ENCODE results near the gene TMPRSS7.
"Not testable (repeated sequence)": the region's sequence is repeated elsewhere in the genome, so short reads cannot be mapped to it uniquely, and the experiment has no call there.

TMPRSS7 gene

DNA sequence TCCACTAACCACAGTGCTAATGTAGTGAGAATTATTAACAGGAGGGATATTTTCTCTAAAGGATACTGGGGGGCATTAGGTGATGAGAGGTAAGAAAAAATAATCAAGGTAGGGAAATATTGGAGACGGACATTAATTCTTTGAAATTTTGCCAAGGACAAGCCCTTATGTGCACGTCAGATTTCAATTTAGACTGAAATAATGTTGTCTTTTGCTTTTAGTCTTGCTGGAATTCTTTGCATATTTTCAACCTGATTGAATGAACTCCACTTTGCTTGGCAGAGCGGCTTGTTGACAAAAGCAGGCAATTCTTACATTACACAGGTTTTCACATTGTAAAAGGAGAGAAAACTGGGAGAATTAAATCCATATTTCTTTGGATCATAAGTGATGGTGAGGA, 26.6 kb downstream of the TMPRSS7 start:
- no peak for DNase-seq (ENCODE audit: low spot score)

DNA sequence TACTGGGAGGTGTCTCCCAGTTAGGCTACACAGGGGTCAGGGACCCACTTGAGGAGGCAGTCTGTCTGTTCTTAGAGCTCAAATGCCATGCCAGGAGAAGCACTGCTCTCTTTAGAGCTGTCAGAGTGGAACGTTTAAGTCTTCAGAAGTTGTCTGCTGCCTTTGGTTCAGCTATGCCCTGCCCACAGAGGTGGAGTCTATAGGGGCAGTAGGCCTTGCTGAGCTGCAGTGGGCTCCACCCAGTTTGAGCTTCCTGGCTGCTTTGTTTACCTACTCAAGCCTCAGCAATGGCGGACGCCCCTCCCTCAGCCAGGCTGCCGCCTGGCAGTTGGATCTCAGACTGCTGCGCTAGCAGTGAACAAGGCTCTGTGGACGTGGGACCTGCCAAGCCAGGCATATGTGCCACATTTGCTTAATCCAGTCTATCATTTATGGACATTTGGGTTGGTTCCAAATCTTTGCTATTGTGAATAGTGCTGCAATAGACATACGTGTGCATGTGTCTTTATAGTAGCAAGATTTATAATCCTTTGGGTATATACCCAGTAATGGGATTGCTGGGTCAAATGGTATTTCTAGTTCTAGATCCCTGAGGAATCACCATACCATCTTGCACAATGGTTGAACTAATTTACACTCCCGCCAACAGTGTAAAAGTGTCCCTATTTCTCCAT, 38.0 kb downstream of the TMPRSS7 start:
- DNase-seq (ENCODE audit: low spot score), result not testable (repeated sequence)

DNA sequence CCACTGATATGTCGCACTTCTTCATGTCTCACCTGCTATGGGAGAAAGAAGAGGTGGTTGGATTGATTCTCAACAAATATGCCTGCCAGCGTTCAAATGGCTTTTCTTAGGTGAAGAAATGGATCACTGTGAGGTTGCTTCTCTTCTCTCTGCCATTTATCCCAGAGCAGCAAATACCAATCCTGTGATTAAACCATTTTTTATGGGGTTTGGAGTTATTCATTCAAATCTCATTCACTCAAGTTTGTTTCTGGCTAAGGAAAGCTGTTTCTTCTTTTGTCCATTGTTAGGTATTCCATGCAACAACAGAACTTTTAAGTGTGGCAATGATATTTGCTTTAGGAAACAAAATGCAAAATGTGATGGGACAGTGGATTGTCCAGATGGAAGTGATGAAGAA, 39.5 kb downstream of the TMPRSS7 start:
- DNase-seq (ENCODE audit: low spot score), result no peak

DNA sequence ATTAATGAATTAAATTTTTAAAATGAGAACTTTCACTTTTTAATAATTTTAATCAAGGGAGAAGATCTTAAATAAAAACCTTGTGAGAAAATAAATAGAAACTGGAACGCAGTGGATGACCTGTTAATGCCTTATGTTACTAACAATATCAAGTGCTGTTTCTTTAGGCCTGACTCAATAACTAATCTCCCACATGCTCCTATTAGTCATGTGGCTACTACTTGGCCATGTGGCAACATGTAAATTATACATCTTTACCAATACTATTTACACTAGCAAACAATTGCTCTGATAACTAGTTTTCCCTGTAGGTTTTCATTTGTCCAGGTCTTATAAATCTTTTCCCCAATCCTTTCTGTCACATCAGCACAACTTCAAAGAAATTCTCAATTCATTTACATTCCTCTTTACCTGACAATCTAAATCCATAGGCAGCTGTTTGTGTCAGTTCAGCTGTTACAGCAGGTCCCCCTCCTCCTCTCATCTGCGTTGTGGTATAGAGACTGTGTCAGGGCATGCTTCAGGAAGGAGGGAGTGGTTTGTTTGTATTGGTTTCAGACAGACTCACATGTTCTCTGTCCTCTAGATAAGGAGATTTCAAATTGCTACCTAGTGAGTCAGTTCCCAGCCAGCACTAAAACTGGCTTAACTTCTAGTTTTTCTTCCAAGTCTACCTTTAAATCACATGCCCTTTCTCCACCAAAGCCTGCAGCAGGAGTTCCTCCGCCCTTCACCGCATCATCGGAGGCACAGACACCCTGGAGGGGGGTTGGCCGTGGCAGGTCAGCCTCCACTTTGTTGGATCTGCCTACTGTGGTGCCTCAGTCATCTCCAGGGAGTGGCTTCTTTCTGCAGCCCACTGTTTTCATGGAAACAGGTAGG, 40.3 kb downstream of the TMPRSS7 start:
- peak; percentile 59 for DNase-seq (ENCODE audit: low spot score)

DNA sequence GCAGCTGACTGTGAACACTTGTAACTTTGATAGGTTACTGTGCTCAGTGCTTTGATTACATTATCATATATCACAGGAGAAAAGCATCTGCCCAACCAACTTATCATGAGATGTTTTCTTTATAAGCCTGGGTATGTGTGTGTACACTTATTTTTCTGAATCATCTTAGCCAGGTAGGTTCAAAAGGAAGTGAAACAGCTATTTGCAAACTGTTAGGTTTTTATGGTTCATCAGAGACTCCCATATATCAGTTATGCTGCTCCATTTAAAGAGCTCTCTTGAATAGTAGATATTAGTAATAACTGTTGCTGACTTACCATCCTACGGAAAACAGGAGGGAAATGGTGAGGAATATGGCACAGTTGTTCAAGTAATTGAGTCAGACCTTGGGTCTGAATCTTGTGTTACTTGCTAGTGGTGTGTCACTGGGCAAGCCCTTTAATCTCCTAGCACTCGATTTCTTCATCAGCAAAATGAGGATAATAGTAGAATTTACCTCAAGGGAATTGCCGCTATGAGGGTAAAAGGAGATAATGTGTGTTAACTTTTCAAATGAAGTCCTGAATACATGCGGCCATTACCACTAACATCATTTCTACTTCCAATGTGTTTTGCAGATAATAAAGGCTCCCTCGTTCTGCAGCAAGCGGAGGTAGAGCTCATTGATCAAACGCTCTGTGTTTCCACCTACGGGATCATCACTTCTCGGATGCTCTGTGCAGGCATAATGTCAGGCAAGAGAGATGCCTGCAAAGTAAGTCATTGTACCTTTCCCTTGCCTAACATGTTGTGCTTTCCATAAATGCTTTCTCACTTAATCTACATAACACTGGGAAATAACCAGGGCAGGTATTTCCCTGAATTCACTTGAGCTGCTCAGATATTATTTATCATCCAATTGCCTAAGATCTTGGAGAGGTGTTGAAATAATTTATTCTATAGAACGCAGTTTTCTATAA, 43.9 kb downstream of the TMPRSS7 start:
- no peak for DNase-seq (ENCODE audit: low spot score)

DNA sequence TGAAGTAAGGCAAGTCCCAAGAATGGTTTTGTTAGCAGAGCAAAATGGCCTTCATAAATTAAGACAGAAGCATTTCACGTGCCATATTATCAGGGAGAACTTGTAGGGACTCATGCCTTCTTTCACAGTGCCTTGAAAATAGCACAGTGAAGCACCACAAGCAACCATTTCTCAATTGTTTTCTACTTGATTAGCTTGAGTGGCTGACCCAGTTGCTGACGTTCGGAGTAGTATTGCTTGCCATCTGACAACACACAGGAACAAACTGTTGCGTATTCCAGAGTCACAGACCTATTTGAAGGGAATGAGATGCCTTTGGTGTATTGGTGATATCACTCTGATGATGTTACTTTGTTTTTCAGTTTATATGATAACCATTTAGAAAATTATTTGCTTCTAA, 48.7 kb downstream of the TMPRSS7 start:
- no peak for DNase-seq (ENCODE audit: low spot score)

DNA sequence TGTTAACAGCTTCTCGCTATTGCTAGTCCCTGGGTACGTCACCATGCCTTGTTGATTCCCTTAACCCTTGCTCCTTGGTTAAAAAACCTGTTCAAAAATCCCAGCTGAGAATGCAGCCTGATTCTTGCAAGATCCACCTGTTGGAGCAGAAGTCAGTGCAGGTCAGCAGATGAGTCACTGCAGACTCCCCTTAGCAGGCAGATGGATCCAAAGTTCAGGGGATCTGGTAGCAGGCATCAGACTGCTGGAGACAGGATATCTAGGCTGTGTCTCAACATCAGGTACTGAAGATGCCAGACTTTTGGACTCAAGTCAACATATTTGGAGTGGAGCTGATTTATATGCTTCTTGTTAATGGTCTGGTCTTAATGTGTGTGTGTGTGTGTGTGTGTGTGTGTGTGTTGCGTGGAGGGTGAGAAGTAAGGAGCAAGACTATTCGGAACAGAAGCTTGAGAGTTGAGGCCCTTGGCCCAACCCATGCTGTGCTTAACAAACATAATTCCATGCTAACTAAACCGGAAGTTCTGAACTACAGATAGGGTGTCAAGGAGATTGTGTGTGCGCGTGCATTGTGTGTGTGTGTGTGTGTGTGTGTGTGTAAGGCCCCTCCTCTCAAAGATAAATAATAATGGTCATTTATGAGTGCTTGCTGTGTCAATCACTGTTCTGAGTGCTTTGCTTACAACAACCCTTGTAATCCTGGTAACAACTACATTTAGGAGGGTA, 50.6 kb downstream of the TMPRSS7 start:
- DNase-seq (ENCODE audit: low spot score), result no peak

DNA sequence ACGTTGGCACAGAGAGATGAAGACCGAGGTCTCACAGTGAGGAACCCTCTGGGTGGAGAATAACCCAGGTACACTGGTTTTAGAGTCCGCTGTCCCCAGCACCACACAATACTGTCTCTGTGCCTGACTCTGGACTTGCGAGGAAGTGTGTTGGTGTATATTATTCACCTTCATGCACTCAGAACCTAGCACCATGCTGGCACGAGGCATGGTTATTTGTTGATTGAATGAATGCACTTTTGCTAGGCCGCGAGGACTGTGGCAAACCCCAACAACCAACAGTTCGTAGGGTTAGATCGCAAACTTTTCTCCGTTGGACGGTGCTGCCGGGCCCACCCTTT, 51.2 kb downstream of the TMPRSS7 start:
- DNase-seq (ENCODE audit: low spot score), result no peak

DNA sequence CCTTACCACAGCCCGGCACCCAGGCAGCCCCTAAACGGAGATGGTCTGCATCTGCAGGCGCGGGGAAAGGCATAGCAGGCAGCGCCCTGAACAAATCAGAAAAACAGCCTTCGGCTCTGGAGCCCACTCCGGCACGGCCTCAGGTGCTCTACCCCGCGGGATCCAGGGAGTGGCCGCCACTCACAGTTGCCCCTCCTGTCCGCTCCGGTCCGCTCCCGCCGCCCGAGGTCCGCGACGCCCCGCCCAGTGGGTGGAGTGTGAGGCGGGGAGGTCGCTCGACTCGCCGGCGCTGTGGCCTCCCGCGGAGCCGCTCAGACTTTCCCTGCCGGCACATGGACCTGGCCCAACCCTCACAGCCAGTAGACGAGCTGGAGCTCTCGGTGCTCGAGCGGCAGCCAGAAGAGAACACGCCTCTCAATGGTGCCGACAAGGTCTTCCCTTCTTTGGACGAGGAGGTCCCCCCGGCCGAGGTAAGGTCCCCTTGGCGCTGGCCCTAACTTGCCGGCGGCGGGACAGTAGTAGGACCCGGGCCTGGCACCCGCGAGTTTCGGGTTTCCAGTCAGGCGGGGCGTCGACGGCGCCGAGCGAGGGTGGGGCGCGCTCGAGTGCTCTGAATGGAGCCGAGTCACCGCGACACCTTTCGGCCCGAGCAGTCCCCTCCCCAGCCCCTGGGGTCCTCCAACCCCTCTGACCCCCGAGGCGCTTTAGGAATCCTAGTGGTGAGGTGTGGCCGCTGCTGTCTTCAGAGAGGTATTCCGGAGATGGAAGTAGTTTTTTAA, 51.7 kb downstream of the TMPRSS7 start, which contains the start of gene C3orf52:
Gene C3orf52 (plus strand): TSS at position 314 of the 779 bp plus-strand sequence. CDS start 19 bp downstream, at position 333.
- DNase-seq (ENCODE audit: low spot score), result peak; percentile 92

DNA sequence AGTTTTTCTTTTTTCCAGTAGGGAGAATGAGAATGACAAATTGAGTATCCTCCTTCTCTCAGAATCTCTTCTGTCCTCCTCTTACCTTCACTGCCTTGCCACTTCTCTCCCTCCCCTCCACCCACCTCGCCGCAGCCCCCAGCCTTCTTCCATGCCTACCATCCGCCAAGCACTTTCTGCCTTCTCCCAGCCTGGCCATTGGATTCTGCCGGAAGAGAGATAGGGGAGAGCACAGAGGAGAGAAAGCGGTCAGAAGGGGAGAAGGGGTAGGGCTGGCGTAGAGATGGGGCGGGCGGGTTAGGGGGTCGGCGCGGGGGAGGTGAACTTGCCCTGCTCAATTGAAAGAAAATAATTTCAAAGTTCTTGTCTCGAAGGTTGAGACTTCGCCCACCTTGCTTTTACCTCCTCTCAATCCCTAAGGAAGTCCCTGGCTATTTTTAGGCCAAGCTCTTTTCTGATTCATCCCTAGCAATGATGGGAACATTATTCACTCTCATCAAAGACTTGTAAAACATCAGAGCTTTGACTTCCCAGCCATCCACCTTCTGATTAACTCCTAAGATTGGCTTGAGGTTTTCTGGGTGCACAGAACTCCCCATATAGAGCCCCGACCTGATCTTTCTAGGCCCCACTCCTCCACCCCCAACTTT, 52.5 kb downstream of the TMPRSS7 start:
- DNase-seq (ENCODE audit: low spot score), result no peak

DNA sequence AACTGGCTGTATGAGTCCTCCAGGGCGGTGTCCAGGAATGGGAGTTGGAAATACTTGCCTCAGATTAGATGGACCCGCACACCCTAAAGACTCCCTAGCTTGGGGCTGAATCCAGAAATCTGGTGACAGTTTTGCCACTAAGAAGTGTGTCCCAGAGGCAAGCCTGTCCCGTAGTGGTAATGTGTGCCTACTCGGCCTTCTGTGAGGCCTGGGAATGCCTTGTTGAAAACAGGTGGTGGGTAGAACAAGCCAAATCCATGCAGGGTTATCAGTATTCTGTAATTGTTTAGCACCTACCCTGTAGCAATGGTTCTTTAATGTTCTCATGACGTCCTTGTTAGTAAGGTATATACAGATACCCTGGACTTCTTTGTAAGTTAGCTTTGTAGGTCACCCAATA, 53.2 kb downstream of the TMPRSS7 start:
- DNase-seq (ENCODE audit: low spot score), result no peak

DNA sequence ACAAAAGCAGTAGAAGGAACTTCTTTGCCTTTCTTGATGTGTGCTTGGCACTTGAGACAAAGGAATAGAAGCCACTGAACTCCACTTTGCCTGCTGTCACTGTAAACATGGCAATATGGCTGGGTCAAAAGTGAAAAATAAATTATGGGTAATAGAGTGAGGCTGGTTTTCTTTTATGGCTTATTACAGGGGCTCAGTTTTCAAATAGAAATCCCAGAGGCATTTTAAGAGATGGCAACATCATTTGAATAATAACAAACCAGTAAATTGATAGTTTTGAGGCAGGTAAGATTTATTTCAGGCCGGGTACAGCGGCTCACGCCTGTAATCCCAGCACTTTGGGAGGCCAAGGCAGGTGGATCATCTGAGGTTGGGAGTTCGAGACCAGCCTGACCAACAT, 54.4 kb downstream of the TMPRSS7 start:
- DNase-seq (ENCODE audit: low spot score), result no peak

DNA sequence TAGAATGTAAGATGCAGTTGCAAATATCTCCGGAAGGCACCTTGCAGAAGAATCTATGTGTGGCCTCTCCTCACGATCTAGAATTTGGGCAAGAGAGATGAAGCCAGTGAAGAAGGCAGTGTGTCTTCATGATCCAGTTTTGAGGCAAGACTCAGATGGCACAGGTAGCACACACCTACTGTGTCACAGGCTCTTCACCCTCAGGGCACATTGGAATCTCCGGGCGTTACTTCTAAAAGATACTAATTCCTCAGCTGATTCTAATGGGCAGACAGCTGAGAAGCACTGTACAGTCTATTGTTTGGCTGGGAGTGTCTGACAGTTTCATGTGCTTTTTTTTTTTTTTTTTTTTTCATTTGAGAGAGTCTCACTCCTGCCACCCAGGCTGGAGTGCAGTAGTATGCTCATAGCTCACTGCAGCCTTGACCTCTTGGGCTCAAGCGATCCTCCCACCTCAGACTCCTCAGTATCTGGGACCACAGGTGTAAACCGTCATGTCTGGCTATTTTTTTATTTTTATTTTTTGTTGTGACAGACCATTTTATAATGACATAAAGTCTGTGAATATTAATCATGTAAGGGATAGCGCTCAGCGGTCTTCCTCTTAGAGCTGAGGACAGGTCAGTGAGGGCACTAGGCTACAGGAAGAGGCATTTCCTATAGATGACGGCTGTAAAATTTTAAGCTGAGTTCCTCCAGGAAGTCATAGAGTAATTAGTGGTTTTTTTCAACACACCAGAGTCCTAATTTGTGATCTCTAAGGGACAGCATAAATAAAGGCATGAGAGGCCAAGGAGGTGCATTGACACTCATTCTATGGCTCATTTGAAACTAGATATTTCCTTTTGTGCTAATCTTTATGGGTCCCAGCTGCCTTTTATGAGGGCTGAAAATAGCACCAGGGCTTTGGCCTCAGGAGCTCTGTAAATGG, 55.7 kb downstream of the TMPRSS7 start:
- DNase-seq (ENCODE audit: low spot score), result no peak

DNA sequence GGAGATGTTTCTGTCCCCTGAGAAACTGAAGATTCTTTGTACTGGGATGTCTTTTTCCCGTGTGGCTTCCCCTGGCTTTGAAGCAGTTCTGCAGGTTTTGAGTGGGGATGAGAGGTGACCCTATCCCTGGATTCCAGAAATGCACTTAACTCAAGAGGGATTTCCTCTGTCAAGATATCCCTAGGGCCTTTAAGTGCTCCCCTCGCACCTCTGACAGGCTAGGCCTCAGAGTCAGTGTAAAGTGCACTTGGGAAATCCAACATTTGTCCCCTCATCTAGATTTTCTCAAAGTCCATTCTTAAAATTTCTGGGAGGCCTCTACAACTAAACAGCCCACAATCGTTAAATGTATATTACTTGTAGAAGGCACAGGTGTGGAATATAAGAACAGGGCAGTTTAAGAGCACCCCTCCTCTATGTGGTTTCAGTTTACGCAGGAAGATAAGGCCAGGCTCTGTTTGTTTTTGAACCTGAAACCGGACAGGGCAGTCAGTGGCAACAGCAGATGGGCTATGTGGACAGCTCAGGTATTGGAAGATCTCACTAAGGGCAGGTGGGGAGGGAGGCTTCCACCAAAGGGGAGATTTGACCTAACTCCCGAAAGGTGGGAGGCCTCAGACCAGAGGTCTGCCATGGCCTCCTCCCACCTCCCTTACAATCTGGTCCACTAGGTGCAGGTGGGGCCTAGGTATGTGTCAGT, 56.5 kb downstream of the TMPRSS7 start:
- DNase-seq (ENCODE audit: low spot score), result peak; percentile 38

DNA sequence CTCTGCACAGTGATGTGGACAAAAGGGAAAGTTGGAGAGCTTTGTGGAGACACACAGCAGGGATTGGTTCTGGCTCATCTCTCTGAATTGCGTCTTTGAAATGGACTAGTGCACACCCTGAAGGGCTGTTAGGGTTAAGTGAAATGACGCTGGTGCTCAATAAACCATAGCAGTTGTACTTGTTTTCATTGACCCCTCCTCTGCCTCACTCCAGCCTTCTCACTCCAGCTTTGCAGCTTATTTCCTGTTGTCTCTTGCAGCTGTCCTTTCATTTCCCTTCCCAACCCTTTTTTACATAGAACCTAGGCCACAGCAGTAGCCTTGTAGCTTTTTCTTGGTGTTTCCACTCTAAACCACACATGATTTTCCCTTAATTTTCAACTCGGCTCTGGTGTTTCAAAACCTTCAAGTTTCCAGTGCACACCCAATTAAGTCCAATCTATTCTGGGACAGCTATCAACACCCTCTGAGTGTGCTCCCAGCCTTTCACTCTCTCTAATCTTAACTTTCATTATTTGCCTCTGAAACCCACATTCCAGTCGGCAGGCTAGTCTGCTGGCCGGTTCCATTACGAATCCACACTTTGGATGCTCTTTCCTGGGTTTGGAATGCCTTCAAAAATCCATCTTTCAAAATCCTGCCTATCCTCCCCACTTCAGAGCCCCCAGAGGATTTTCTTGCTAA, 58.1 kb downstream of the TMPRSS7 start:
- DNase-seq (ENCODE audit: low spot score), result no peak

DNA sequence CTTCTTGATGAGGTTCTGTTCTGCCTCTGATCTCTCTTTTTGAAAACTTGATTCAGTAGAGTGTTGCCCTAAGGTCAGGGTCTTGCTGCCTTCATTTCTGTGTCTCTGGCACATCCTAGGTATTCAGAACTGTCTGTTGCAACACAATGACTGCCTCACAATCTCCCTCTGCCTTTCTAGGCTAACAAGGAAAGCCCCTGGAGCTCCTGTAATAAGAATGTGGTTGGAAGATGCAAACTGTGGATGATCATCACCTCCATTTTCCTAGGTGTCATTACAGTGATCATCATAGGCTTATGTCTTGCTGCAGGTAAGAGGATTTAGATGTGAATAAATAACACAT, 58.6 kb downstream of the TMPRSS7 start:
- DNase-seq (ENCODE audit: low spot score), result no peak

DNA sequence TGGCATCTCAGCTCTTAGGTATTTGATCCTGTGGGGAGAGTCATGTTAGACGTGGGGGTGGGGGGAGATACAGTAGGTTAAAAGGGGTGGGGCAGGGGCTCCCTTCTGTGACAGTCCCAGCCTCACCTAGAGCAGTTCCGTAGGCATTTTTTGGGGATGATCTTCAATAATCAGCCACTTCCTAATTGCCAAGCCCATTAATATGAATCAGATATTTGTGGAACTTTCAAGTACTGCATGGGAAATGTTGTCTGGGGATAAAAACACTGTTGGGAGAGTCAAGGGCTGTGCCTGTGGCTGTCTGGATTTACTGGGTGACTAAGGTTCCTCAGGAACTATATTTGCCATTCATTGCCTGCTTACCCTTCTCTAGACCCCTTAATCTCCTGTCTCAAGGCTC, 61.2 kb downstream of the TMPRSS7 start:
- no peak for DNase-seq (ENCODE audit: low spot score)

DNA sequence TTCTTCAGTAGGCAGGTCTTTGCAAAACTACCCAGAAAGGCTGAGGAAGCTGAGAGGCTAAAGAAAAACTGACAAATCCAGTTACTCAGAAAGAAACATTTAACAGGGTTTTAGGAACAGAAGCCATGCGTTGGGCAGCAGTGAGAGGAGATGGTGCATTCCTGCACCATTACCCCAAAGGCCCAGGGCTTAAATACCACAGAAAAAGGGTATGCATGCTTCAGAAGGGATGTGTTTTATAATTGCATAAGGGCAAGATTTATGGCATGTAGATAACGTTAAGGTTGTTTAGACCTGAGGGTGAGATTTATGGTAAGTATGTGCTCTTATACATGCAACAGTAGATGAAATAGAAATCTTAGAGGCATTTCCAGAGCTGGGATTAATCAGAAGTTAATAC, 61.6 kb downstream of the TMPRSS7 start:
- DNase-seq (ENCODE audit: low spot score), result no peak
